ENCODE data around the gene RAB40C. TPM values are rescaled to one million over a fixed set of nuclear protein-coding genes. Genes with fewer than 3 reads are reported as not detected.

Gene RAB40C
- total and polyA plus RNA-seq, 9 of the 15 experiments (the other 6 are each of a cell fraction or from before 2014, with no cell fraction given), result 0.17 to 23.4 (median 8.7) TPM

GRCh38 chr16:671353-672131, 81.7 kb downstream of the RAB40C start:
- no peak overlapping the region for H3K27ac ChIP-seq (ENCODE audit: extremely low read depth, low read depth, low read length)
- DNase-seq (ENCODE audit: extremely low read depth in 1 of 4, low spot score in 3 of 4) (no peak), FAIRE-seq (no peak), ATAC-seq (no peak)
- in situ Hi-C loops (cut with MboI), result loop anchor here (10.0 kb wide), 1 partner anchor 277 kb away; the partner anchor contains the start of gene NME4
- H3K36me3 ChIP-seq (ENCODE audit: control insufficient read depth, insufficient read depth, low read length), result peaks cover 60% of the 10 kb centered on the region
- CTCF ChIA-PET (ENCODE audit: low intra/inter-chr PET ratio), result no interaction called here
- 0 out of 2 replicates have a peak, but pooled peaks cover 4% of the 10 kb centered on the region for H4K20me1 ChIP-seq (replicated peaks; ENCODE audit: control insufficient read depth, insufficient read depth, low read length)
- WGBS (ENCODE audit: insufficient coverage, low coverage, missing lambda C conversion rate), result 90% methylated on average over 28 of the region's 40 CpGs
- no peaks in the 10 kb centered on the region for H3K9me1 ChIP-seq (ENCODE audit: control insufficient read depth, insufficient read depth, low read length)
- BruUV-seq (replicated peaks), result no TSS peak
- H3K4me1 ChIP-seq (replicated peaks in 1 of 2; ENCODE audit: control insufficient read depth in 2 of 2, insufficient read depth in 2 of 2, low read length in 2 of 2), result peaks cover 24 to 98% of the 10 kb centered on the region in 2 experiments
- POLR2A ChIA-PET, result interaction anchor here (1.1 kb wide), 1 partner anchor 83 kb away, joined by 3 read pairs; no protein-coding TSS in a partner anchor
- intact Hi-C loops (cut with micrococcal nuclease), result no loop called here
- peak overlapping the region in 1 of 2 experiments; percentile 52; a peak in 2 of 4 replicates for H3K9ac ChIP-seq (ENCODE audit: insufficient read depth in 1 of 2, low read depth in 2 of 2, low read length in 2 of 2)
- H3K4me2 ChIP-seq (ENCODE audit: insufficient read depth, low read length), result no peak overlapping the region
- H3K79me2 ChIP-seq (ENCODE audit: control insufficient read depth, insufficient read depth, low read length), result peaks cover 28% of the 10 kb centered on the region
- TF ChIP-seq ZNF561 (CRISPR knock-in tag; conservative IDR thresholded peaks at IDR 0.05) (no peak), PHTF2 (CRISPR knock-in tag; IDR thresholded peaks at IDR 0.05) (no peak), RBFOX2 (IDR thresholded peaks at IDR 0.05; ENCODE audit: low read depth, low read length) (peak; percentile 39), NFIC (IDR thresholded peaks at IDR 0.05) (peak; percentile 76), ELF4 (CRISPR knock-in tag; IDR thresholded peaks at IDR 0.05) (no peak), SMARCA5 (IDR thresholded peaks at IDR 0.05) (no peak), POLR2G (IDR thresholded peaks at IDR 0.05; ENCODE audit: low read depth, low read length) (peak; percentile 26), ZNF764 (CRISPR knock-in tag; IDR thresholded peaks at IDR 0.05; ENCODE audit: low read depth) (no peak), POU5F1 (IDR thresholded peaks at IDR 0.05; ENCODE audit: borderline replicate concordance, low read depth, low read length, partially characterized antibody) (no peak)
- H2AFZ ChIP-seq (ENCODE audit: low read depth, low read length), result no peak overlapping the region
- H3K9me3 ChIP-seq (replicated peaks; ENCODE audit: control insufficient read depth, insufficient read depth, low read depth, low read length), result no peaks in the 10 kb centered on the region
- no peaks in the 10 kb centered on the region for H3K27me3 ChIP-seq (ENCODE audit: control insufficient read depth in 2 of 2, insufficient read depth in 2 of 2, low read length in 2 of 2)
- H3K4me3 ChIP-seq, result no peak overlapping the region
